Esophagus (tissue), 2 donors: Measurements from ENCODE around the gene MYH11. TPM values are rescaled to one million over a fixed set of nuclear protein-coding genes. Genes with fewer than 3 reads are reported as not detected.

Experiments
- H3K27ac ChIP-seq, 2 donors: one replicate each; pipeline ENCODE4 v1.5.1; 2013; ENCODE audit warnings: low read depth in 2 of 2, mild to moderate bottlenecking in 2 of 2, inconsistent platforms in 1 of 2, low read length in 1 of 2, moderate library complexity in 1 of 2
- H3K27me3 ChIP-seq, 2 donors: one replicate each; pipeline ENCODE4 v1.6.1; 2013; ENCODE audit warnings: low read length in 2 of 2, control low read depth in 1 of 2, mild to moderate bottlenecking in 1 of 2; ENCODE audit not compliant: insufficient read depth in 2 of 2, control insufficient read depth in 1 of 2
- H3K36me3 ChIP-seq, 2 donors: one replicate each; pipeline ENCODE4 v1.6.1; 2013; ENCODE audit warnings: low read length in 1 of 2; ENCODE audit not compliant: control insufficient read depth in 2 of 2, insufficient read depth in 2 of 2
- H3K4me1 ChIP-seq, 2 donors: one replicate each; pipeline ENCODE4 v1.6.1; 2013; ENCODE audit warnings: low read length in 1 of 2; ENCODE audit not compliant: control insufficient read depth in 2 of 2, insufficient read depth in 2 of 2
- H3K4me3 ChIP-seq, 2 donors: one replicate each; pipeline ENCODE4 v1.5.1; 2013; ENCODE audit warnings: low read length in 2 of 2, mild to moderate bottlenecking in 2 of 2, low read depth in 1 of 2, moderate library complexity in 1 of 2
- H3K9me3 ChIP-seq, 2 donors: one replicate each; pipeline ENCODE4 v1.6.1; 2013; ENCODE audit warnings: mild to moderate bottlenecking in 2 of 2, low read depth in 1 of 2, low read length in 1 of 2, moderate library complexity in 1 of 2; ENCODE audit not compliant: control insufficient read depth in 2 of 2, insufficient read depth in 1 of 2
- WGBS, 2 donors: extraction: QIAGEN DNeasy Blood & Tissue Kit; methylation state at CpG; one replicate each; pipeline ENCODE4 v1.1.7; 2013; 5-methylcytosine and 5-hydroxymethylcytosine counted together
- polyA plus RNA-seq, 2 donors: library from polyadenylated mRNA; stranded (reverse); fragments of 200-250 nt; gene quantifications; one replicate each; pipeline ENCODE4 v1.2.3, GENCODE V29; 2013
- donor health status: healthy with polysubstance abuse.
- donor health status: Bipolar disorder and iron deficiency.

The MYH11 gene
- polyA plus RNA-seq, 2 donors = 120 to 421 TPM

- Histone ChIP-seq H3K27ac (no peak overlapping the region), H3K9me3 (no peaks in the 10 kb centered on the region), H3K4me3 (no peak overlapping the region), H3K27me3 (no peaks in the 10 kb centered on the region), H3K4me1 (peaks cover 0 to 2% of the 10 kb centered on the region in 2 donors), H3K36me3 (no peaks in the 10 kb centered on the region)
- WGBS, 2 donors = 75 to 78% methylated on average over 10 of the region's 10 CpGs
These were observed 99.8 kb downstream of the MYH11 start for GRCh38 chr16:15757077-15757386.

DNA sequence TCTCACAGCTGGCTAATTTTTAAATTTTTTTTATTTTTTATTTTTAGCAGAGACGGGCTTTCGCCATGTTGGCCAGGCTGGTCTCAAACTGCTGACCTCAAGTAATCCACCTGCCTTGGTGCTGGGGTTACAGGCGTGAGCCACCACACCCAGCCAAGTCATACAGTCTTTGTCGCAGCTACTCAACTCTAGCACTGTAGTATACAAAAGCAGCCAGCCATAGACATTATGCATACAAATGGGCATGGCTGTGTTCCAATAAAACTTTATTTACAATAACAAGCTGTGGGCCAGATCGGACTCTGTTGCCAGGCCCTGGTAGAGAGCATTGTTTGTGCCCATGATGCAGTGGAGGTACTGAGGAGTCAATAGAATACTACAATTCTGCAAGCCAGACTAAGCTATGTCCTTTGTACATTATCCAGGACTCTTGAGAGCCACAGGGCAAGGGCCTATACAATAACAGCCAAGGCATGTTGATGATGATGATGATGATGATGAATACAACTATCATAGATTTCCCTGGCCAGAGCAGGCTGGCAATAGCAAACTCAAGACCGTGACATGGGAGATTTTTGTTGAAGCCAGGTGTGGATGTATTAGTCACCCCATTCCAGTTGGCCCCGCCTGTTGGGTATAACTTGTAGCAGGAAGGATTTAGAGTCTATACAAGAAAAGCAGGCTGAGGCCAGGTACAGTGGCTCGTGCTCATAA lies 101.8 kb downstream of the MYH11 start:
- 62 to 78% methylated on average over 8 of the region's 8 CpGs for WGBS, 2 donors
- H3K27me3 ChIP-seq = no peaks in the 10 kb centered on the region
- H3K36me3 ChIP-seq = no peaks in the 10 kb centered on the region
- H3K4me3 ChIP-seq = no peak overlapping the region
- H3K4me1 ChIP-seq = peaks cover 0 to 2% of the 10 kb centered on the region in 2 donors
- H3K9me3 ChIP-seq = no peaks in the 10 kb centered on the region
- peak overlapping the region in 1 of 2 donors; percentile 72 for H3K27ac ChIP-seq

GRCh38 chr16:15752717-15753488 lies 103.9 kb downstream of the MYH11 start:
- Histone ChIP-seq H3K27ac (peak overlapping the region in 1 of 2 donors; percentile 33), H3K27me3 (no peaks in the 10 kb centered on the region), H3K36me3 (no peaks in the 10 kb centered on the region), H3K9me3 (no peaks in the 10 kb centered on the region), H3K4me1 (peaks cover 0 to 2% of the 10 kb centered on the region in 2 donors), H3K4me3 (no peak overlapping the region)
- 85% methylated on average over 12 of the region's 12 CpGs for WGBS, 2 donors

DNA sequence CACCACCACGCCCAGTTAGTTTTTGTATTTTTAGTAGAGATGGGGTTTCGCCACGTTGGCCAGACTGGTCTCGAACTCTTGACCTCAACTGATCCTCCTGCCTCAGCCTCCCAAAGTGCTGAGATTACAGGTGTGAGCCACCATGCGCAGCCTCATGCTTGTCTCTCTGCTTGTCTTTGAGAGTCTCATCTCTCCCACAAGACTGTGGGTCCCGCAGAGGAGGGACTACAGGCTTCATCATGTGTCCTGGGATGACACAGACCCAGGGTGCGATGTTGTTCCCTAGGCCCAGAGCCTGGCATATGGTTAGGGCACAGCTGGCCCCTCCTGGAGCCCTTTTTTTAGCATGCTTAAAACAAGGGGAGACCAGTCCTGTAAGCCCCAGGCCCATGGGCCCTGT lies 104.9 kb downstream of the MYH11 start:
- no peaks in the 10 kb centered on the region for H3K9me3 ChIP-seq
- 86 to 95% methylated on average over 7 of the region's 7 CpGs for WGBS, 2 donors
- peaks cover 0 to 2% of the 10 kb centered on the region in 2 donors for H3K4me1 ChIP-seq
- H3K36me3 ChIP-seq = no peaks in the 10 kb centered on the region
- no peak overlapping the region for H3K27ac ChIP-seq
- H3K27me3 ChIP-seq = no peaks in the 10 kb centered on the region
- H3K4me3 ChIP-seq = no peak overlapping the region

GRCh38 chr16:15749985-15750384 lies 106.8 kb downstream of the MYH11 start:
- WGBS, 2 donors = 86 to 90% methylated on average over 18 of the region's 18 CpGs
- H3K9me3 ChIP-seq = no peaks in the 10 kb centered on the region
- H3K36me3 ChIP-seq = no peaks in the 10 kb centered on the region
- H3K27me3 ChIP-seq = no peaks in the 10 kb centered on the region
- no peak overlapping the region for H3K4me3 ChIP-seq
- H3K27ac ChIP-seq = no peak overlapping the region
- H3K4me1 ChIP-seq = peaks cover 0 to under 1% of the 10 kb centered on the region in 2 donors

DNA sequence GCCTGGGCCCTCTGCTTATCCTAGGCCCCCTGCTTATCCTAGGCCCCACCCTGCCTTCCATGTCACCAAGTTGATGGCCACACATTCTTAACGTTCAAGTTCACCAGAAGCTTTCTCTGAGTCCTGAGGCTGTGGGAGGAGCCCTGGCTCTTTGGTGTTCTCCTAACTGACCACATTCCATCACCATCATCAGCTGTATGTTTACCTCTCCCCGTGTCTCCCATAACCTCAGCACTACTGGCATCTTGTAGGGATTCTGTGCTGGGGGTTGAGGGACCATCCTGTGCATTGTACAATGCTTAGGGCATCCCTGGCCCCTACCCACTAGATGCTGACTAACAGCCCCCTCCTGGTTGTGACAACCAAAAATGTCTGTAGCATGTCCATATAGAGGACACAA lies 107.5 kb downstream of the MYH11 start:
- H3K27ac ChIP-seq = no peak overlapping the region
- no peak overlapping the region for H3K4me3 ChIP-seq
- no peaks in the 10 kb centered on the region for H3K36me3 ChIP-seq
- 38% methylated on average over 2 of the region's 2 CpGs for WGBS, 2 donors
- no peaks in the 10 kb centered on the region for H3K4me1 ChIP-seq
- no peaks in the 10 kb centered on the region for H3K27me3 ChIP-seq
- H3K9me3 ChIP-seq = no peaks in the 10 kb centered on the region

GRCh38 chr16:15748654-15749053 lies 108.2 kb downstream of the MYH11 start:
- H3K4me3 ChIP-seq = no peak overlapping the region
- no peaks in the 10 kb centered on the region for H3K27me3 ChIP-seq
- H3K9me3 ChIP-seq = no peaks in the 10 kb centered on the region
- no peak overlapping the region for H3K27ac ChIP-seq
- H3K4me1 ChIP-seq = no peaks in the 10 kb centered on the region
- H3K36me3 ChIP-seq = no peaks in the 10 kb centered on the region
- 83 to 86% methylated on average over 2 of the region's 2 CpGs for WGBS, 2 donors

DNA sequence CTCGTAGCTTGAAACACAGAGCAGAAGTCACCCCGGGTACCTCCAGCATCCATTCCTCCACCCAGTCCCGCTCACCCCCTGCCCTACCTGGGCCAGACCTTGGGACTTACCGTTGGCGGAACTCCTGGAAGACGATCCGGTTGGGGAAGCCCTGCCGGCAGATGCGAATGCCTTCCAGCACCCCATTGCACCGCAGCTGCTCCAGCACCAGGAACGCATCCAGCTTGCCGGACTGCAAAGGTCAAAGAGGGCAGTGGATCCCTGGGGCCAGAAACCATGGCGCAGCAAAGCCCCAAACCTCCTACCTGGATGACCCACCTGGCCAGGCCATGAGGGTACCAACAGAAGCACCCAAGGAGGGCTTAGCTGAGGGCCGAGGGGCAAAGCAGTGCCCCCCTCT lies 108.9 kb downstream of the MYH11 start:
- Histone ChIP-seq H3K27ac (no peak overlapping the region), H3K9me3 (no peaks in the 10 kb centered on the region), H3K36me3 (no peaks in the 10 kb centered on the region), H3K27me3 (no peaks in the 10 kb centered on the region), H3K4me1 (no peaks in the 10 kb centered on the region), H3K4me3 (no peak overlapping the region)
- 89 to 90% methylated on average over 14 of the region's 14 CpGs for WGBS, 2 donors

- no peaks in the 10 kb centered on the region for H3K9me3 ChIP-seq
- H3K4me1 ChIP-seq = no peaks in the 10 kb centered on the region
- no peaks in the 10 kb centered on the region for H3K27me3 ChIP-seq
- no peak overlapping the region for H3K27ac ChIP-seq
- H3K4me3 ChIP-seq = no peak overlapping the region
- peaks cover 0 to 4% of the 10 kb centered on the region in 2 donors for H3K36me3 ChIP-seq
- 90 to 94% methylated on average over 6 of the region's 6 CpGs for WGBS, 2 donors
These were observed 110.5 kb downstream of the MYH11 start for GRCh38 chr16:15746332-15746731.

DNA sequence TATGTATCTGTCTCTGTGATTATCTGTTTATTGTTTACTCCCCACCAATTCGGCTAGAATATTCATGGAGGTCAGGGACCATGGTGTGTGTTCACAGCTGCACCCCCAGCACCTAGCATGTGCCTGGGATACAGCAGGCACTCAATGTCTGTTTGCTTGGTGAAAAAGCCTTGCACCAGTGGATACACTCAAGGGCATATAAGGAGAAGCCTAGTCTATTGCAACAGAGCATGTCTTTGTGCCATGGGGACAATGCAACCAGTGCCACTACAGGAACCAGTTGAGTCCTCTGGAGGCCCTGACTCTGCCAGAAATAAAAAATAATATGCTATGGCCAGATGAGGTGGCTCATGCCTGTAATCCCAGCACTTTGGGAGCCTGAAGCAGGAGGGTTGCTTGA lies 113.2 kb downstream of the MYH11 start:
- WGBS, 2 donors = 67 to 82% methylated on average over 1 of the region's 1 CpG
- H3K27ac ChIP-seq = no peak overlapping the region
- peaks cover 0 to 5% of the 10 kb centered on the region in 2 donors for H3K36me3 ChIP-seq
- H3K27me3 ChIP-seq = no peaks in the 10 kb centered on the region
- H3K4me1 ChIP-seq = no peaks in the 10 kb centered on the region
- no peak overlapping the region for H3K4me3 ChIP-seq
- no peaks in the 10 kb centered on the region for H3K9me3 ChIP-seq
